ENCODE data around the gene IDNK.
A peak's percentile ranks its signal among the peaks of the same experiment; 100 is the strongest.
"Not testable (repeated sequence)": the region's sequence is repeated elsewhere in the genome, so short reads cannot be mapped to it uniquely, and the experiment has no call there.

IDNK gene

GRCh38 chr9:83622939-83623678 lies at the start of gene IDNK:
Gene IDNK, plus strand, starts transcription at chr9:83623143. Its CDS starts 29 bp downstream, at chr9:83623172.
- DNase-seq (ENCODE audit: low spot score) = peak; percentile 68

- no peak for DNase-seq (ENCODE audit: low spot score)
These were observed 48.5 kb upstream of the IDNK start for GRCh38 chr9:83574482-83574881.

GRCh38 chr9:83582029-83582428 lies 40.9 kb upstream of the IDNK start:
- no peak for DNase-seq (ENCODE audit: low spot score)

GRCh38 chr9:83583151-83584014 lies 39.6 kb upstream of the IDNK start:
- peak; percentile 18 for DNase-seq (ENCODE audit: low spot score)

- DNase-seq (ENCODE audit: low spot score) = no peak
These were observed 37.9 kb upstream of the IDNK start for GRCh38 chr9:83584995-83585394.

GRCh38 chr9:83588256-83588655 lies 34.7 kb upstream of the IDNK start:
- DNase-seq (ENCODE audit: low spot score) = no peak

- peak; percentile 49 for DNase-seq (ENCODE audit: low spot score)
These were observed 25.9 kb upstream of the IDNK start for GRCh38 chr9:83596899-83597504.

GRCh38 chr9:83598487-83598886 lies 24.5 kb upstream of the IDNK start:
- DNase-seq (ENCODE audit: low spot score) = no peak

- DNase-seq (ENCODE audit: low spot score) = no peak
These were observed 23.9 kb upstream of the IDNK start for GRCh38 chr9:83599071-83599470.

GRCh38 chr9:83601463-83601862 lies 21.5 kb upstream of the IDNK start:
- no peak for DNase-seq (ENCODE audit: low spot score)

GRCh38 chr9:83607620-83608019 lies 15.3 kb upstream of the IDNK start:
- not testable (repeated sequence) for DNase-seq (ENCODE audit: low spot score)

- not testable (repeated sequence) for DNase-seq (ENCODE audit: low spot score)
These were observed 9.6 kb upstream of the IDNK start for GRCh38 chr9:83613298-83613697.

GRCh38 chr9:83617299-83617698 lies 5.6 kb upstream of the IDNK start:
- no peak for DNase-seq (ENCODE audit: low spot score)

- peak; percentile 32 for DNase-seq (ENCODE audit: low spot score)
These were observed 1.9 kb upstream of the IDNK start for GRCh38 chr9:83620841-83621636.

- no peak for DNase-seq (ENCODE audit: low spot score)
These were observed 457 bp upstream of the IDNK start for GRCh38 chr9:83622433-83622938.

GRCh38 chr9:83623679-83624076 lies 735 bp downstream of the IDNK start:
- DNase-seq (ENCODE audit: low spot score) = peak; percentile 23

- DNase-seq (ENCODE audit: low spot score) = no peak
These were observed 2.2 kb downstream of the IDNK start for GRCh38 chr9:83625178-83625577.

GRCh38 chr9:83628540-83628939 lies 5.6 kb downstream of the IDNK start:
- no peak for DNase-seq (ENCODE audit: low spot score)

GRCh38 chr9:83629433-83630104 lies 6.6 kb downstream of the IDNK start:
- no peak for DNase-seq (ENCODE audit: low spot score)

- DNase-seq (ENCODE audit: low spot score) = no peak
These were observed 8.1 kb downstream of the IDNK start for GRCh38 chr9:83630938-83631457.

- no peak for DNase-seq (ENCODE audit: low spot score)
These were observed 10.3 kb downstream of the IDNK start for GRCh38 chr9:83633255-83633654.
